GM12801 (cell line): ENCODE results near the gene C1D.

Experiments
- CTCF ChIP-seq: IDR thresholded peaks from one replicate; pipeline ENCODE4 v1.5.1; 2011; ENCODE audit warnings: control low read depth; ENCODE audit not compliant: insufficient read length; ENCODE audit errors: extremely low read depth

C1D gene

GRCh38 chr2:68100189-68100588 lies 37.4 kb upstream of the C1D start:
- TF ChIP-seq CTCF = no peak

GRCh38 chr2:68099260-68099659 lies 36.5 kb upstream of the C1D start:
- TF ChIP-seq CTCF = no peak

- TF ChIP-seq CTCF = no peak
These were observed 35.5 kb upstream of the C1D start for GRCh38 chr2:68098291-68098797.

GRCh38 chr2:68094111-68094510 lies 31.3 kb upstream of the C1D start:
- TF ChIP-seq CTCF = no peak

GRCh38 chr2:68093634-68094033 lies 30.8 kb upstream of the C1D start:
- TF ChIP-seq CTCF = no peak

- no peak for TF ChIP-seq CTCF
These were observed 28.7 kb upstream of the C1D start for GRCh38 chr2:68091439-68092034.

GRCh38 chr2:68089961-68090360 lies 27.2 kb upstream of the C1D start:
- TF ChIP-seq CTCF = no peak
